NAMALWA (cell line): Measurements from ENCODE around the gene CNTLN.
"Not testable (repeated sequence)": the region's sequence is repeated elsewhere in the genome, so short reads cannot be mapped to it uniquely, and the experiment has no call there.

Source experiments
- DNase-seq: peaks from one replicate; pipeline ENCODE4 v3.0.0-alpha.2; 2015; ENCODE audit warnings: low spot score

CNTLN gene

GRCh38 chr9:17491780-17492179, 356.9 kb downstream of the CNTLN start:
- DNase-seq: no peak

DNA sequence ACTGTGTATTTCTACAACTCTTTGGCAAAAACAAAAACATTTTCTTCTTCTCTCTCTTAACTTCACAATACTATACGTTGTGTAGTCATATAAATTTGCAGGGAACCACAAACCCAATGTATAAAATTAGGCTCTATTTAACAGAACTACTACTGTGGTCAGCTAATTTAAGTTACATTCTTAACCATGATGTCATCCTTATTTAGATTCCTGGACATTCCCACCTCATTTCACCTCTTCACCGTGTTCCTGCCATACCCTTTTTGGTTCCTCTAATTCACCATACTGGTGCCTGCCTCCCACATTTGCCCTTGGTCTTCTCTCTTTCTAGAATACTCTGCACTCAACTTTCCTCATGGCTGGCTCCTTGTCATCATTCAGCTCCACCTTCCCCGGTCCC, 368.4 kb downstream of the CNTLN start:
- DNase-seq: no peak

DNA sequence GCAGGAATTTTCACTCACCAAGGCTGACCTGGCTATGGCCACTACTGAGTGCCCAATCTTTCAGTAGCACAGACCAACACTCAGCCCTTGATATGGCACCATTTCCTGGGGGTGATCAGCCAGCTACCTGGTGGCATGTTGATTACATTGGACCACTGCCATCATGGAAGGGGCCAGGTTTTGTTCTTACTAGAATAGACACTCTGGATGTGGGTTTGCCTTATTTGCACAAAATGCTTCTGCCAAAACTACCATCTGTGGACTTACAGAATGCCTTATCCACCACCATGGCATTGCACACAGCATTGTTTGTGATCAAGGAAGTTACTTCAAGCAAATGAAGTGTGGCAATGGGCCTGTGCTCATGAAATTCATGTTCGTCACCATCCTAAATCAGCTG, 374.3 kb downstream of the CNTLN start:
- no peak for DNase-seq

GRCh38 chr9:17509701-17510100, 374.9 kb downstream of the CNTLN start:
- no peak for DNase-seq

- DNase-seq: no peak
Measured at GRCh38 chr9:17519761-17520160, 384.9 kb downstream of the CNTLN start.

DNA sequence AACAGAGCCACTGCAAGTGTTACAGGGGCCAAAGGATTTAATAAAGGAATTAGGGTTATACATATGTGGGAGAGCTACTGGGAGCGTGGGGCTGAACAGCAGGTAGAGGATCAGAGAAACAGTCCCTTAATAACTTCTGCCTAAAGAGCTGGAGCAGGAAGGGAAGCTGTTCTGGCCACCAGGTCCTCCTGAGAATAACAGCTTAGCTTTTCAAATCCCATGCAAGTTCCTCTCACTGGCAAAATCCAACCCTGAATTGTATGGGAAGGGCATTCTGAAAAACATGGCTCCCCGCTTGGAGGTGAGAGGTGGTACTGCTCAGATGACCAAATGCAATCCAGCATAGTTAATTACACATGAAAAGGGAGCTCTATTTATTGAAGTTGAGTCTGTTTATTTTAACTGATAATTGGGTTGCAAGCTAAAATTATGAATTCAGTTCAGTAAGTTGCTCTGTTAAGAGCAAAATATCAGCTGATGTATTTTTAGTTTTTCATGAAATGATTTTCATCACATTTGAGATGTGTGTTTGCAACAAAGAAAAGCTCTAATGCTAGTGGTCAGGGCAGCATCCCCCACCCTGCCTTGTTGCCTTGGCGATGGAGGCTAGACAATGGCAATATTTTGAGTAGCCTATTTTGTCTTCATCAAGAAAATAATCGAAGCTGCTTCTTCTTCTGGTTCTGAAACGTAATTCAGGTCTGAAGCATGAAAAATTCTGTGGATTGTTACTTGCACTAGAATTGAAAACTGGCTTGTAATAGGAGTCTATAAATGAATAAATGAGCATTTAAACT, 385.6 kb downstream of the CNTLN start:
- DNase-seq: no peak

DNA sequence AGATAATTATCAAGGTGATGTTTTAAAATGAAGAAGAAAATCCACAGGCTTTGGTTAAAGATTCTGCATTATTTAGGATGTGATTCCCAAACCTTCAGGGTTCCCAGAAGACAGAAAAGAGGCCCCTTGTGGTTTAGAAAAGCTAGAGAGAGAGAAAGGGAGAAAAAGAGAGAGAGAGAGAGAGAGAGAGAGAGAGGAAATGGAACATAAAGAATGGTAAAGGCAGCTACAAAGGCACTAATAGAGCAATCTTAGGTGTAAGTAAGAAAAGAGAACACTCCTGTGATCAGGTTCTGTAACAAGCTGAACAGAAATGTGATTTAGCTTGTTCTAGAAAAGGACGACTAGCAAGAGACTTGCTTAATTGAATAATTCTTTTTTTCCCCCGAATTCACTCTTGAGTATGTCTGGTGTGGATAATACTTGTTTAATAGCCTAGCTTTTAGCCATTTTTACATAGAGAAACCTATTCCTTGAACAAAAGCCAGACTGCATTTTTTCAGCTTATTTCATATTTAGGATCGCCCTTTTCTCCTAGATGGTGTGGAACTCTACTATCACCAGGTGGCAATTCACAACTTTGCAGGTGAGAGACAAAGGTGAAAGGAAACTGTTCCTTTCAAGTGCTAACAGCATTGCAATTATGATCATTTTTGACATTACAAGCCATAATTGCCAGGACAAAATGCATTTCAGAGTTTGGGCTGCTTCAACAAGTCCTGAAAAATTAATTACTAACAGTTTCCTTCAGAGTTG, 386.4 kb downstream of the CNTLN start:
- DNase-seq: no peak

DNA sequence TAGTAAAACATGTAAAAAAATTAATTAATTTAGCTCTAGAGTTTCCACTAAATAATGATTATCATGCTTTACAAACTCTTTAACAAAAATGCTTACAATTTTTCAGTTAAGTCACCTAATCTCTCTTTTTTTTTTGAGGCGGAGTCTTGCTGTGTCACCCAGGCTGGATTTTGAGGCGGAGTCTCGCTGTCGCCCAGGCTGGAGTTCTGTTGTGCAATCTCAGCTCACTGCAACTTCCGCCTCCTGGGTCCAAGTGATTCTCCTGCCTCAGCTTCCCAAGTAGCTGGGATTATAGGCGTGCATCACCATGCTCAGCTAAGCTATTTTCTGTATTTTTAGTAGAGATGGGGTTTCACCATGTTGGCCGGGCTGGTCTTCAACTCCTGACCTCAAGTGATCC, 391.9 kb downstream of the CNTLN start:
- not testable (repeated sequence) for DNase-seq

DNA sequence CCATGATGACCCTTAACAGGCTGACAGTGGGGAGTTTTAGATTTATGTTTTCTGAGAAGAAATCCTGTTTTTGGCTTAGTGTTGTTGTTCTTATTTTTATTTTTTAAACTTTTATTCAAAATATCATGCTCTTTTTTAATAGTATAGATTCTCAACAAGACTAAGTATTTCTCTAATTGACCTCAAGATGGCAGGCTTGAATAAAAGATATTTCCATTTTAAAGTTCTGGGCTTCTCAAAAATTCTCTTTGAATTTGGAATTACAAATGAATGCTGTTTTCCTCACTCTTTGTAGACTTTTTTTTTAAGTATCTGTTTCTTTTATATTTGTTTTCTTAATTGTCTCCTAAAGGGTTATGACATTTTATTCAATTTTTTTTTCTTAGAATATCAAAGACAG, 394.0 kb downstream of the CNTLN start:
- peak; percentile 33 for DNase-seq

DNA sequence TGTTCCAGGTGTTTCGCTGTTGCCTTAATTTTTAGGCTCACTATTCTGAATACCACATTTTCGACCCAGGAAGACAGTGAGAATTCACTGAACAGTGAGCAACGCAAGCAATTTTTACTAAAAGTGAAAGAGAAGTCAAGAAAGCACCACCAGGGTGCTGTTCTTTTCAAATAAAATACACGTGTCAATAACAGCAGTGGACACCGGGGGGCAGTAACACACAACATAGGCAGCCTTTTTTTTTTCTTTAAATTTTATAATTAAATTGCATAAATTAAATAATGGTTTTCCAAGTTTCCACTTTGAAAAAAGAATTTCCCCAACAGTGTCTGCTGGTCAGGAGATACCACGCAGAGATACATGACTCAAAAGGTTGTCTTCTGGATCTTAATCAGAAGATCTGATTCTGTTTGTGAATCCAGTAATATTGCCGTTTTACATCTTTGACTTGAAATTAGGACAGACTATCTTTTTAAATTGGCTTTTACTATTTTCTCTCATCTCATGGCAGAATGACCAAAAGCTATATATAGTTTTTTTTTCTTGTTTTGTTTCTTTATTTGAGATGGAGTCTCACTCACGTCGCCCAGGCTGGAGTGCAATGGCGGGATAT, 396.9 kb downstream of the CNTLN start:
- DNase-seq: peak; percentile 77

GRCh38 chr9:17532461-17532860, 397.6 kb downstream of the CNTLN start:
- no peak for DNase-seq

- no peak for DNase-seq
Measured at GRCh38 chr9:17535176-17535575, 400.3 kb downstream of the CNTLN start.

DNA sequence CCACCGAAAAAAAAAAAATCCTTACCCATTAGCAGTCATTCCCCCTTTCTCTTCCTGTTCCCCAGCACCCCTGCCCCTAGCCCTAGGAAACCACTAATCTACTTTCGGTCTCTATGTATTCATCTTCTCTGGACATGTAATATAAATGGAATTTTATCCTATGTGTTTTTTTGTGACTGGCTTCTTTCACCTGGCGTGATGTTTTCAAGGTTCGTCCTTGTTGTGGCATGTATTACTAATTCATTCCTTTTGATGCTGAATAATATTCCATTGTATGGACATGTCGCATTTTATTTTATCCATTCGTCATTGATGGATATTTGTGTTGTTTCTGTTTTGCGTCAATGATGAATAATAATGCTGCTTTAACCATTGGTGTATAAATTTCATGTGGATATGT, 401.2 kb downstream of the CNTLN start:
- no peak for DNase-seq

DNA sequence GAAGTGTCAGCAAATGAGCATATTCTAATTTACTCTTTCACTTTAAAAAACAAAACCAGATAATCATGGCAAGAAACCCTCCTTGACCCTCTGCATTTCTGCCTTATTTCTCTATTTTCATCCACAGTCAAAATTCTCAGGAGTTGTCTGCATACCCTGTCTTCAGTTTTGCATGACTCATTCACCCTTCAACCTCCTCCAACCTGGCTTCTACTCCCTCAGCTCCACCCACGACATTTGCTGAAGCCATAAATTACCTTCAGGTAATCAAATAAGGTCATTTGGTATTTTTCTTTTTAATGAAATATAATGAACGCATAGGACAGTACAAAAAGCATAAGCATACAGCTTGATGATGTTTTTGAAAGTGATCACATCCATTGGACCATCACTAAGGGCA, 416.2 kb downstream of the CNTLN start:
- DNase-seq: no peak
